HepG2 (cell line): ENCODE results near the gene MSRB2. TPM values are rescaled to one million over a fixed set of nuclear protein-coding genes. Genes with fewer than 3 reads are reported as not detected.

ENCODE experiments used
- ATAC-seq: fragments of 200-7000 bp; cut with Tn5 transposase; 3 replicates; pipeline ENCODE4 v1.9.1; 2020; ENCODE audit warnings: mild to moderate bottlenecking, moderate library complexity
- BruUV-seq: library from RNA; stranded (reverse); fragments of 400-500 nt; replicated peaks from 2 replicates; lab custom pipeline; 2021; lab: Mats Ljungman, UMichigan
- CTCF ChIA-PET: fragments of 300-600 bp; formaldehyde crosslinking; extraction: SDS; loops from one replicate; lab custom pipeline; 2021; ENCODE audit warnings: low total read pairs, inconsistent platforms, low intra/inter-chr PET ratio; lab: Yijun Ruan, JAX
- POLR2A ChIA-PET: fragments of 350-600 bp; sonication (Branson Sonifier 250); formaldehyde crosslinking; loops from one replicate; lab custom pipeline; 2020; ENCODE audit warnings: antibody characterized with exemption, inconsistent platforms; lab: Yijun Ruan, JAX
- DNase-seq: peaks from one replicate; pipeline ENCODE4 v3.0.0-alpha.2; 2015; ENCODE audit warnings: low spot score
- FAIRE-seq: peaks from 3 replicates; lab custom pipeline; 2011; peaks lifted over from hg19 to GRCh38; lab: Jason Lieb, UNC
- H2AFZ ChIP-seq: one replicate; pipeline ENCODE4 v1.6.1; 2011; ENCODE audit warnings: low read length, inconsistent platforms
- H3K27ac ChIP-seq: fragments of 300-600 bp; 3 replicates; pipeline ENCODE4 v1.8.0; 2011; ENCODE audit warnings: mixed run types, mild to moderate bottlenecking, mixed read lengths, low read length, inconsistent platforms; ENCODE audit not compliant: insufficient read depth; ENCODE audit errors: extremely low read length
- H3K27me3 ChIP-seq, 2 experiments: fragments of 200-600 bp in 1 of 2; 2 replicates in 1 of 2; 3 replicates in 1 of 2; pipeline versions ENCODE4 v1.6.0 to v1.8.0; 2011; ENCODE audit warnings: low read length in 2 of 2, mild to moderate bottlenecking in 2 of 2, moderate library complexity in 2 of 2, inconsistent platforms in 1 of 2; ENCODE audit not compliant: insufficient read depth in 2 of 2, control insufficient read depth in 1 of 2
- H3K36me3 ChIP-seq, 2 experiments: fragments of 200-600 bp in 1 of 2; replicated peaks in 1 of 2; 2 replicates in 1 of 2; 3 replicates in 1 of 2; pipeline versions ENCODE4 v1.5.1 to v1.8.0; 2011; ENCODE audit warnings: low read length in 2 of 2, inconsistent platforms in 1 of 2; ENCODE audit not compliant: insufficient read depth in 2 of 2, control insufficient read depth in 1 of 2
- H3K4me1 ChIP-seq: 2 replicates; pipeline ENCODE4 v1.5.1; 2012; ENCODE audit warnings: low read length, inconsistent platforms; ENCODE audit not compliant: insufficient read depth
- H3K4me2 ChIP-seq: 2 replicates; pipeline ENCODE4 v1.6.0; 2011; ENCODE audit warnings: low read depth, low read length, inconsistent platforms
- H3K4me3 ChIP-seq, 3 experiments: fragments of 200-600 bp in 1 of 3; sonication (generic), shearing (Covaris generic) in 1 of 3; replicated peaks in 1 of 3; 2 replicates each; pipeline ENCODE4 v1.5.1; 2011 to 2016; ENCODE audit warnings: low read length in 3 of 3, inconsistent platforms in 2 of 3, low read depth in 2 of 3, mild to moderate bottlenecking in 2 of 3, control low read depth in 1 of 3, mixed read lengths in 1 of 3; ENCODE audit not compliant: insufficient read depth in 1 of 3
- H3K79me2 ChIP-seq: one replicate; pipeline ENCODE4 v1.6.1; 2011; ENCODE audit warnings: low read length, inconsistent platforms; ENCODE audit not compliant: insufficient read depth
- H3K9ac ChIP-seq: 2 replicates; pipeline ENCODE4 v1.6.0; 2011; ENCODE audit warnings: mild to moderate bottlenecking, low read depth, low read length, inconsistent platforms; ENCODE audit not compliant: insufficient read depth
- H3K9me3 ChIP-seq: 2 replicates; pipeline ENCODE4 v1.5.1; 2012; ENCODE audit warnings: mild to moderate bottlenecking, low read length
- H4K20me1 ChIP-seq: 2 replicates; pipeline ENCODE4 v1.6.0; 2011; ENCODE audit warnings: inconsistent platforms, mild to moderate bottlenecking, low read length, moderate library complexity; ENCODE audit not compliant: insufficient read depth
- CEBPB ChIP-seq: IDR thresholded peaks from 2 replicates; pipeline ENCODE4 v1.6.1; 2011; ENCODE audit warnings: low read depth, low read length, improper control_type of control experiment, borderline replicate concordance
- CEBPG ChIP-seq: IDR thresholded peaks from 2 replicates; pipeline ENCODE4 v1.6.1; 2016
- HOXD1 ChIP-seq: sonication (generic); formaldehyde crosslinking; IDR thresholded peaks from 2 replicates; pipeline ENCODE4 v1.5.0; 2020; ENCODE audit warnings: missing genetic modification reagents
- IKZF5 ChIP-seq: IDR thresholded peaks from 2 replicates; pipeline ENCODE4 v1.6.1; 2018; ENCODE audit warnings: missing genetic modification reagents, mild to moderate bottlenecking, missing compliant biosample characterization
- PAX8 ChIP-seq: sonication (generic); formaldehyde crosslinking; IDR thresholded peaks from 2 replicates; pipeline ENCODE4 v1.8.0; 2022; ENCODE audit warnings: mild to moderate bottlenecking, missing genetic modification reagents, borderline replicate concordance
- ZNF564 ChIP-seq: sonication (generic); formaldehyde crosslinking; IDR thresholded peaks from 2 replicates; pipeline ENCODE4 v1.8.1; 2023; ENCODE audit warnings: mild to moderate bottlenecking, missing genetic modification reagents
- ZNF883 ChIP-seq: sonication (generic); formaldehyde crosslinking; IDR thresholded peaks from 2 replicates; pipeline ENCODE4 v1.5.1; 2020; ENCODE audit warnings: mild to moderate bottlenecking, missing genetic modification reagents; ENCODE audit errors: not compliant biosample characterization
- WGBS: methylation state at CpG from one replicate; pipeline ENCODE4 v1.1.6; 2017; ENCODE audit warnings: low lambda C conversion rate; 5-methylcytosine and 5-hydroxymethylcytosine counted together
- in situ Hi-C: cut with HindIII; loops from 2 replicates; pipeline ENCODE4 v1.10.0; 2017; ENCODE audit warnings: low pct_unique_long_range_greater_than_20kb; ENCODE audit not compliant: extremely low pct_ligation_motif_present
- intact Hi-C: fragments of 100-400 bp; cut with micrococcal nuclease; formaldehyde crosslinking; loops from one replicate; pipeline ENCODE4 v1.10.0; 2022; ENCODE audit not compliant: unreplicated experiment
- polyA plus RNA-seq, 8 experiments: library from polyadenylated mRNA; depleted of rRNA in 3 of 8; stranded (reverse) in 7 of 8; unstranded in 1 of 8; fragments of >200 nt; fragmentation: Illumina TruSeq in 4 of 8; extraction: Trizol in 4 of 8; gene quantifications; 2 replicates each; pipeline versions ENCODE4 v1.2.1 to v1.2.3, GENCODE V29; 2011 to 2016; ENCODE audit warnings: low read depth in 4 of 8, missing spikeins in 1 of 8, mixed read lengths in 1 of 8; ENCODE audit not compliant: insufficient read depth in 1 of 8
- total RNA-seq, 5 experiments: library from RNA; depleted of rRNA; stranded (reverse); fragments of >200 nt; fragmentation: Illumina TruSeq; extraction: Trizol; gene quantifications; 2 replicates each; pipeline ENCODE4 v1.2.3, GENCODE V29; 2016; ENCODE audit warnings: low read depth in 1 of 5
- TF ChIP-seq, protein P1 (sequence below): sonication (generic); formaldehyde crosslinking; IDR thresholded peaks from 2 replicates; pipeline ENCODE4 v1.5.0; 2020; ENCODE audit warnings: mild to moderate bottlenecking, missing genetic modification reagents

MSRB2 gene
- total and polyA plus RNA-seq, 2 of the 13 experiments (the other 11 are each of a cell fraction or from before 2014, with no cell fraction given), result 8.3 to 22.1 TPM

DNA sequence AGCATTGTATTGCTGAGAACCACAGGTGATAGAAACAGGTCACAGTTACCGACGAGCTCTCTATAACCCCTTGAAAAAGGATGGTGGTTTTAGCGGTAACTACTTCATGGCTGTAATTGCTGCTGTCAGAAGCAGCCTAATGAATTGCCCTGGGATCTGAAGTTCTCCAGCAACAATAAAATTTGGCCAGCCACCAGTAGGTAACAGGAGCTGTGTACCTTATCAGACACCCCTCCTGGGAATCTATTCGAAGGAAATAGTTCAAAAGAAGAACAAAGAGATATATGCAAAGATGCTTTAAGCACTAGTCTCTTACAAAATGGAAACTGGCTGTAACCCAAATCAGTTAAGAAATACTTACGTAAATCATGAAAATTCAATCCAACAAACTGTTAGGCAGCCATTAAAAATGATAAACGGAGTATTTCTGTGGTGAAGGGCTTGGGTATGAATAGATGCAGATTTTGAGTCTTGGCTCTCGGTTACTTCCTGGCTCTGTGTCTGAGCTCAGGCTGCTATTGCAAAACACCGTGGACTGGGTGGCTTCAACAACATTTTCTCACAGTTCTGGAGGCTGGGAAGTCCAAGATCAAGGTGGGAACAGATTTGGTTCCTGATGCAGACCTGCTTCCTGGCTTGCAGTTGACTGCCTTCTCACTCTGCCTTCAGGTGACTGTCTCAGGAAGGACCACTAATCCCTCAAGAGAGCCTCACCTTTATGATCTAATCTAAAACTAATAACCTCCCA lies 1.6 kb downstream of the MSRB2 start (continued):
- TF ChIP-seq, protein P1, sequence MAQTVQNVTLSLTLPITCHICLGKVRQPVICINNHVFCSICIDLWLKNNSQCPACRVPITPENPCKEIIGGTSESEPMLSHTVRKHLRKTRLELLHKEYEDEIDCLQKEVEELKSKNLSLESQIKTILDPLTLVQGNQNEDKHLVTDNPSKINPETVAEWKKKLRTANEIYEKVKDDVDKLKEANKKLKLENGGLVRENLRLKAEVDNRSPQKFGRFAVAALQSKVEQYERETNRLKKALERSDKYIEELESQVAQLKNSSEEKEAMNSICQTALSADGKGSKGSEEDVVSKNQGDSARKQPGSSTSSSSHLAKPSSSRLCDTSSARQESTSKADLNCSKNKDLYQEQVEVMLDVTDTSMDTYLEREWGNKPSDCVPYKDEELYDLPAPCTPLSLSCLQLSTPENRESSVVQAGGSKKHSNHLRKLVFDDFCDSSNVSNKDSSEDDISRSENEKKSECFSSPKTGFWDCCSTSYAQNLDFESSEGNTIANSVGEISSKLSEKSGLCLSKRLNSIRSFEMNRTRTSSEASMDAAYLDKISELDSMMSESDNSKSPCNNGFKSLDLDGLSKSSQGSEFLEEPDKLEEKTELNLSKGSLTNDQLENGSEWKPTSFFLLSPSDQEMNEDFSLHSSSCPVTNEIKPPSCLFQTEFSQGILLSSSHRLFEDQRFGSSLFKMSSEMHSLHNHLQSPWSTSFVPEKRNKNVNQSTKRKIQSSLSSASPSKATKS (CRISPR knock-in tag), result no peak
- TF ChIP-seq CEBPB (peak; percentile 32; the same call in 1 of the 2 replicates), PAX8 (CRISPR knock-in tag) (no peak), HOXD1 (CRISPR knock-in tag) (no peak), IKZF5 (no peak), ZNF564 (peak; percentile 99)
- TF ChIP-seq, all 625 proteins: peak for 4

DNA sequence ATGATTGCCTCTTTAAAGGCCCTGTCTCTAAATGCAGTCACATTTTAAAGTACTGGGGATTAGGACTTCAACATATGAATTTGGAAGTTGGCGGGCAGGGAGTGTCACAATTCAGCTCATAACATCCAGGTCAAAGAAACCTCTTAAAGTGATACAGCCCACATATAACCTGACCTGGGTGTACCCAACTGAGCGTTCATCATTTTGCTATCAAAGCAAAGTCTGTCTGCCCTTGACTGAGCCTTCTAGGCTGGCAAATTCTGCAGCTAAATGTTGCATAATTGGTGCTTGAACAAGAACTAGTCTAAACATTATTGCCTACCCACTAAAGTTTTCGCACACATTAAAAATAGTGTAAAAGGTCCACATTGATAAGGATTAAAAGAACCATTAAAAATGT lies 3.7 kb downstream of the MSRB2 start:
- no peaks in the 10 kb centered on the region for H4K20me1 ChIP-seq
- DNase-seq (no peak), FAIRE-seq (no peak), ATAC-seq (no peak)
- no TSS peak for BruUV-seq
- H3K4me1 ChIP-seq, result peaks cover 55% of the 10 kb centered on the region
- in situ Hi-C loops, result no loop called here
- no peak overlapping the region for H3K4me3 ChIP-seq
- H3K9ac ChIP-seq, result no peak overlapping the region
- H3K36me3 ChIP-seq, result no peaks in the 10 kb centered on the region
- ChIA-PET CTCF (no interaction called here), POLR2A (interaction anchor here (0.9 kb wide), 1 partner anchor 88 kb away, joined by 3 read pairs; no protein-coding TSS in a partner anchor)
- no peaks in the 10 kb centered on the region for H3K27me3 ChIP-seq
- peak overlapping the region; percentile 73 for H3K4me2 ChIP-seq
- TF ChIP-seq ZNF883 (CRISPR knock-in tag) (no peak), CEBPG (CRISPR knock-in tag) (peak; percentile 22; the same call in 1 of the 2 replicates), CEBPB (peak; percentile 14; the same call in 1 of the 2 replicates)
- H2AFZ ChIP-seq, result no peak overlapping the region
- H3K27ac ChIP-seq, result peak overlapping the region; percentile 59
- H3K9me3 ChIP-seq, result peaks cover 4% of the 10 kb centered on the region; the same call in 1 of the 2 replicates
- peaks cover 9% of the 10 kb centered on the region for H3K79me2 ChIP-seq
- intact Hi-C loops, result loop anchor here (5.0 kb wide), 1 partner anchor 58 kb away; no protein-coding TSS in a partner anchor
- WGBS, result 81% methylated on average over 3 of the region's 3 CpGs
